Measurements from ENCODE around the gene CYTH1. TPM values are rescaled to one million over a fixed set of nuclear protein-coding genes. Genes with fewer than 3 reads are reported as not detected.
A peak's percentile ranks its signal among the peaks of the same experiment; 100 is the strongest.

The CYTH1 gene
- total and polyA plus RNA-seq, 2 donors (not counting 1 experiment from before 2014, with no cell fraction given): 255 to 353 TPM

- Histone ChIP-seq H2AFZ (ENCODE audit: insufficient read depth, low read depth, low read length, poor library complexity, severe bottlenecking) (peak overlapping the region; percentile 56), H4K20me1 (ENCODE audit: control insufficient read depth, insufficient read depth, low read length, poor library complexity, severe bottlenecking) (no peaks in the 10 kb centered on the region), H3K27ac (ENCODE audit: low read length in 2 of 2) (peak overlapping the region; percentile 82 to 90), H3K4me2 (replicated peaks; ENCODE audit: low read depth, low read length, poor library complexity, severe bottlenecking) (peak overlapping the region; percentile 94), H3K27me3 (replicated peaks in 1 of 4; ENCODE audit: control extremely low read depth in 1 of 4, control insufficient read depth in 3 of 4, insufficient read depth in 4 of 4, low read length in 3 of 4) (no peaks in the 10 kb centered on the region), H3K4me1 (ENCODE audit: control insufficient read depth in 2 of 2, insufficient read depth in 2 of 2, low read length in 2 of 2) (peaks cover 79 to 90% of the 10 kb centered on the region in 2 donors), H3K9ac (ENCODE audit: low read length) (peak overlapping the region; percentile 65), H3K79me2 (ENCODE audit: control insufficient read depth, insufficient read depth, low read length) (peaks cover 98% of the 10 kb centered on the region), H3K9me3 (ENCODE audit: control extremely low read depth in 1 of 3, control insufficient read depth in 2 of 3, insufficient read depth in 1 of 3, low read length in 2 of 3) (no peaks in the 10 kb centered on the region), H3K4me3 (ENCODE audit: control extremely low read depth in 1 of 5, extremely low read depth in 1 of 5, insufficient read depth in 1 of 5, low read depth in 2 of 5, low read length in 4 of 5) (peak overlapping the region; percentile 33 to 76 (median 51)), H3K36me3 (replicated peaks in 1 of 2; ENCODE audit: control extremely low read depth in 1 of 2, control insufficient read depth in 1 of 2, extremely low read depth in 1 of 2, insufficient read depth in 2 of 2, low read length in 1 of 2) (peaks cover 0 to 8% of the 10 kb centered on the region in 2 experiments)
- ATAC-seq (ENCODE audit: low read depth) (no peak), DNase-seq (no peak)
- Mint-ChIP-seq H3K9me3 (ENCODE audit: insufficient read depth) (no peaks in the 10 kb centered on the region), H3K4me1 (peaks cover 62% of the 10 kb centered on the region), H3K27ac (peak overlapping the region; percentile 99), H3K27me3 (no peaks in the 10 kb centered on the region), H3K4me3 (peak overlapping the region; percentile 92)
- 22% methylated on average over 2 of the region's 2 CpGs for WGBS (ENCODE audit: insufficient coverage)
- CTCF ChIA-PET: interaction anchor here (0.9 to 2.3 kb wide), 5 partner anchors 11 to 78 kb away, joined by 3 to 6 read pairs (median 3); no protein-coding TSS in a partner anchor
- no peak for TF ChIP-seq EZH2 (IDR thresholded peaks at IDR 0.05; ENCODE audit: borderline replicate concordance, insufficient read depth, low read depth, low read length, poor library complexity, severe bottlenecking)
- intact Hi-C loops (cut with micrococcal nuclease): loop anchor here (2.0 kb wide), 1 partner anchor 36 kb away; no protein-coding TSS in a partner anchor
- POLR2A ChIA-PET: interaction anchor here (0.6 to 2.8 kb wide), 2 partner anchors 8 to 15 kb away, joined by 3 to 11 read pairs; no protein-coding TSS in a partner anchor
Measured at GRCh38 chr17:78774453-78774852, 7.6 kb downstream of the CYTH1 start.

GRCh38 chr17:78771758-78772382 lies 10.2 kb downstream of the CYTH1 start:
- peaks cover 0 to 4% of the 10 kb centered on the region in 2 experiments for H3K36me3 ChIP-seq (replicated peaks in 1 of 2; ENCODE audit: control extremely low read depth in 1 of 2, control insufficient read depth in 1 of 2, extremely low read depth in 1 of 2, insufficient read depth in 2 of 2, low read length in 1 of 2)
- intact Hi-C loops (cut with micrococcal nuclease): loop anchor here (1.0 kb wide), 1 partner anchor 13 kb away; no protein-coding TSS in a partner anchor
- H3K4me1 ChIP-seq (ENCODE audit: control insufficient read depth in 2 of 2, insufficient read depth in 2 of 2, low read length in 2 of 2): peaks cover 83 to 92% of the 10 kb centered on the region in 2 donors
- 0% methylated on average over 1 of the region's 6 CpGs for WGBS (ENCODE audit: insufficient coverage)
- peaks cover 49% of the 10 kb centered on the region for H3K4me1 Mint-ChIP-seq
- no peaks in the 10 kb centered on the region for H3K9me3 ChIP-seq (ENCODE audit: control extremely low read depth in 1 of 3, control insufficient read depth in 2 of 3, insufficient read depth in 1 of 3, low read length in 2 of 3)
- no peak for TF ChIP-seq EZH2 (IDR thresholded peaks at IDR 0.05; ENCODE audit: borderline replicate concordance, insufficient read depth, low read depth, low read length, poor library complexity, severe bottlenecking)
- TF ChIP-seq, protein P1, sequence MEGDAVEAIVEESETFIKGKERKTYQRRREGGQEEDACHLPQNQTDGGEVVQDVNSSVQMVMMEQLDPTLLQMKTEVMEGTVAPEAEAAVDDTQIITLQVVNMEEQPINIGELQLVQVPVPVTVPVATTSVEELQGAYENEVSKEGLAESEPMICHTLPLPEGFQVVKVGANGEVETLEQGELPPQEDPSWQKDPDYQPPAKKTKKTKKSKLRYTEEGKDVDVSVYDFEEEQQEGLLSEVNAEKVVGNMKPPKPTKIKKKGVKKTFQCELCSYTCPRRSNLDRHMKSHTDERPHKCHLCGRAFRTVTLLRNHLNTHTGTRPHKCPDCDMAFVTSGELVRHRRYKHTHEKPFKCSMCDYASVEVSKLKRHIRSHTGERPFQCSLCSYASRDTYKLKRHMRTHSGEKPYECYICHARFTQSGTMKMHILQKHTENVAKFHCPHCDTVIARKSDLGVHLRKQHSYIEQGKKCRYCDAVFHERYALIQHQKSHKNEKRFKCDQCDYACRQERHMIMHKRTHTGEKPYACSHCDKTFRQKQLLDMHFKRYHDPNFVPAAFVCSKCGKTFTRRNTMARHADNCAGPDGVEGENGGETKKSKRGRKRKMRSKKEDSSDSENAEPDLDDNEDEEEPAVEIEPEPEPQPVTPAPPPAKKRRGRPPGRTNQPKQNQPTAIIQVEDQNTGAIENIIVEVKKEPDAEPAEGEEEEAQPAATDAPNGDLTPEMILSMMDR (IDR thresholded peaks at IDR 0.05): no peak
- POLR2A ChIA-PET: interaction anchor here (0.7 to 1.8 kb wide), 5 partner anchors 8 to 86 kb away, joined by 3 to 9 read pairs (median 4); no protein-coding TSS in a partner anchor
- H4K20me1 ChIP-seq (ENCODE audit: control insufficient read depth, insufficient read depth, low read length, poor library complexity, severe bottlenecking): peaks cover 16% of the 10 kb centered on the region
- peak overlapping the region; percentile 62 for H3K4me2 ChIP-seq (replicated peaks; ENCODE audit: low read depth, low read length, poor library complexity, severe bottlenecking)
- H3K27ac ChIP-seq (ENCODE audit: low read length in 2 of 2): peak overlapping the region; percentile 79 to 82
- peaks cover 98% of the 10 kb centered on the region for H3K79me2 ChIP-seq (ENCODE audit: control insufficient read depth, insufficient read depth, low read length)
- ATAC-seq (ENCODE audit: low read depth) (peak; percentile 44), DNase-seq (peak; percentile 74)
- H3K4me3 Mint-ChIP-seq: peak overlapping the region; percentile 85
- CTCF ChIA-PET: interaction anchor here (0.7 to 6.9 kb wide), 7 partner anchors 10 to 63 kb away, joined by 3 to 46 read pairs (median 4); no protein-coding TSS in a partner anchor
- H3K27me3 ChIP-seq (replicated peaks in 1 of 4; ENCODE audit: control extremely low read depth in 1 of 4, control insufficient read depth in 3 of 4, insufficient read depth in 4 of 4, low read length in 3 of 4): no peaks in the 10 kb centered on the region
- peak overlapping the region in 4 of 5 experiments; percentile 32 to 45 (median 36) for H3K4me3 ChIP-seq (ENCODE audit: control extremely low read depth in 1 of 5, extremely low read depth in 1 of 5, insufficient read depth in 1 of 5, low read depth in 2 of 5, low read length in 4 of 5)
- peak overlapping the region; percentile 93 for H3K27ac Mint-ChIP-seq
- H2AFZ ChIP-seq (ENCODE audit: insufficient read depth, low read depth, low read length, poor library complexity, severe bottlenecking): no peak overlapping the region
- H3K27me3 Mint-ChIP-seq: no peaks in the 10 kb centered on the region
- peak overlapping the region; percentile 31 for H3K9ac ChIP-seq (ENCODE audit: low read length)
- H3K9me3 Mint-ChIP-seq (ENCODE audit: insufficient read depth): no peaks in the 10 kb centered on the region

Measured in B cell (primary cell).